Body of pancreas (tissue), 4 donors: ENCODE data around the gene KLHL25.

ENCODE experiments used
- POLR2A ChIP-seq, 3 donors: fragments of 450-650 bp; IDR thresholded peaks; one replicate each; pipeline ENCODE4 v1.6.1; 2016; ENCODE audit warnings: antibody characterized with exemption in 3 of 3, mild to moderate bottlenecking in 2 of 3
- TF ChIP-seq, protein P1 (sequence below), 7 experiments: fragments of 450-650 bp in 4 of 7; fragments of 200-600 bp in 3 of 7; sonication (generic) in 3 of 7; IDR thresholded peaks; one replicate each; pipeline ENCODE4 v1.5.1; 2016 to 2019; ENCODE audit warnings: antibody characterized with exemption in 7 of 7

DNA sequence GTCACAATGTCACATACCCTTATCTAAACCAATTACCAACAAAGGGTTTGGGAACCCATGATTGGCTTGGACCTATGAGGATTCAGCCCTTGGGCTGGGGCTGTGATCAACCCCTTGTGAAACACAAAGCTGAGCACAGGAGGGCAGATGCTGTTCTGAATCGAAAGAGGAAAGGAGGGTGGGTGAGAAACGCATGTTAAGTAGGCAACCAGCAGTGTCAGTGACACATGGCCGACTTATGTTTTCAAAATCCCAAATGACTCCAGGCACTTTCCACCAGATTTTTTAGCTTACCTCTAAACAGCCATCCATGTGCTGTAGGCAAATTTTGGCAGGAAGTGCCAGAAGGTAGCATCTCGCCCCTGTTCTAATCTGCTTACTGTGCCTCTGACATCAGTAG, 34.1 kb upstream of the KLHL25 start:
- TF ChIP-seq, protein P1, sequence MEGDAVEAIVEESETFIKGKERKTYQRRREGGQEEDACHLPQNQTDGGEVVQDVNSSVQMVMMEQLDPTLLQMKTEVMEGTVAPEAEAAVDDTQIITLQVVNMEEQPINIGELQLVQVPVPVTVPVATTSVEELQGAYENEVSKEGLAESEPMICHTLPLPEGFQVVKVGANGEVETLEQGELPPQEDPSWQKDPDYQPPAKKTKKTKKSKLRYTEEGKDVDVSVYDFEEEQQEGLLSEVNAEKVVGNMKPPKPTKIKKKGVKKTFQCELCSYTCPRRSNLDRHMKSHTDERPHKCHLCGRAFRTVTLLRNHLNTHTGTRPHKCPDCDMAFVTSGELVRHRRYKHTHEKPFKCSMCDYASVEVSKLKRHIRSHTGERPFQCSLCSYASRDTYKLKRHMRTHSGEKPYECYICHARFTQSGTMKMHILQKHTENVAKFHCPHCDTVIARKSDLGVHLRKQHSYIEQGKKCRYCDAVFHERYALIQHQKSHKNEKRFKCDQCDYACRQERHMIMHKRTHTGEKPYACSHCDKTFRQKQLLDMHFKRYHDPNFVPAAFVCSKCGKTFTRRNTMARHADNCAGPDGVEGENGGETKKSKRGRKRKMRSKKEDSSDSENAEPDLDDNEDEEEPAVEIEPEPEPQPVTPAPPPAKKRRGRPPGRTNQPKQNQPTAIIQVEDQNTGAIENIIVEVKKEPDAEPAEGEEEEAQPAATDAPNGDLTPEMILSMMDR (IDR thresholded peaks at IDR 0.05): no peak
- TF ChIP-seq POLR2A (IDR thresholded peaks at IDR 0.05): no peak
